NCI-H446 treated with DMSO at 0.1 percent for 48 hours (cell line): Measurements from ENCODE around the gene HMGCL.

Source experiments
- DNase-seq: peaks from one replicate; lab custom pipeline; 2025; lab: John Stamatoyannopoulos, UW

Gene HMGCL

DNA sequence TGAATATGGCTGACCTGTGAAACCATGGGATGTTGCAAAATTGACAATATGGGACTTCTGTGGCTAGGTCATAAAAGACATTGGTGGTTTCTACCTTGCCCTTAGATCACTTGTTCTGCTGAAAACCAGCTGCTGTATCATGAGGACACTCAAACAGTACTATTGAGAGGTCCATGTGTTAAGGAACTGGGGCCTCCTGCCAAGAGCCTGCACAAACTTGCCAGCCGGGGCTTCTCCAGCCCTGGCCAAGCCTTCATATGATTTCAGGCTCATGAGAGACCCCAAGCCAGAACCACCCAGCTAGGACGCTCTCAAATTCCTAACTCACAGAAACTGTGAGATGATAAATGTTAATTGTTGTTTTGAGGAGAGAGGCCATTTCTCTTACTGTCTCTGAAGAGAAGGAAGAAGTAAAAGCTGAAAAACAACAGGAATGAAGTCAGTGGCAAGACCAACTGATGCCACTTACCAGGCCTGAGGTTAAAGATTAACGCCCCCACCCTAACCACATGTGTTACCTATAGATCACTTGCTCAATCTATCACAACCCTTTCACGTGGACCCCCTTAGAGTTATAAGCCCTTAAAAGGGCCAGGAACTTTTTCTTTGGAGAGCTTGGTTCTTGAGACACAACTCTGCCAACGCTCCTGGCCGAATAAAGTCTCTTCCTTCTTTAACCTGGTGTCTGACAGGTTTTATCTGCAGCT is 50.9 kb downstream of the HMGCL start:
- DNase-seq = no peak

DNA sequence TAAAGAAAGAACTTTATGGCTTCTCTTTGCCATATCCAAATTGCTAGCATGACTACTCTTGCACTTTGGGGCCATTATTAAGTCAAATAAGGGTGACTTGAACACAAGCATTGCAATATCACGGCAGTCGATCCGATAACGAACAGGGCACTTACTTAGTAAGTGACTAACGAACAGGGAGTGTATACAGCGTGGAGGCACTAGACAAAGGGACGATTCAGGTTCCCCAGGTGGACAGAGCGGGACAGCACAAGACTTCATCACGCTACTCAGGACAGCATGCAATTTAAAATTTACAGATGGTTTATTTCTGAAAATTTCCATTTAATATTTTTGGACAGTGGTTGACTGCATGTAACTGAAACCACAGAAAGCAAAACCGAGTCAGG is 52.4 kb downstream of the HMGCL start:
- no peak for DNase-seq

DNA sequence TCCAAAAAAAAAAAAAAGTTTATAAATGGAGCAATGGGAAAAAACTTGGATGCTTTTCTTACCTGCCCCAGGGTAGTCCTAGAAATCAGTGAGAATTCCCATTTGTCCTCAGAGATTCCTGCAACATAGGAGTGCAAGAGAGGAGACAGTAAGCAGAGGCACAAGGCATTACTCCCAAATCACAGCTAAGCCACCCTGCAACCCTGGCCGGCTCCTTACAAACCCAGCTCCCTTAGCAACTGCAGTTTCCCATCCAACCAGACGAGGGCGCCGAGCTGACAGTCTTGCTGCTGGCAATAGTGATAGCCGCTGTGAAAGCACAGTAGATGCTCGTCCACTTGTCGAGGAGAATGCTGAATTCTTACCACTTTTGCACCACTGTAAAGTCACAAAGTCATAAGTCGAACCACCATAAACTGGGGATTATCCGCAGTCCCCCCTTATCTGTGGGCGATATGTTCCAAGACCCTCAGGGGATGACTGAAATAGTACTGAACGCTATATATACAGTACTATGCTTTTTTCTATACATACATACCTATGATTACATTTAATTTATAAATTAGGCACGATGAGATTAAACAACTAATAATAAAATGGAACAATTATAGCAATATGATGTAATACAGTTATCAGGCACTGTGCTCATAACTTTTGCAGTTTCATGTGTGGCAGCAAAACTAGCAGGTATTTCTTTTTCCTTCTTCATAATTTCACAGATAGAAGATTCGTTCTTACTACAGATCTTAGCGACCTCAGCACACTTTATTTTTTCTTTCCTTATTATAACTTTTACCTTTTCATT is 53.0 kb downstream of the HMGCL start:
- peak; percentile 54 for DNase-seq

DNA sequence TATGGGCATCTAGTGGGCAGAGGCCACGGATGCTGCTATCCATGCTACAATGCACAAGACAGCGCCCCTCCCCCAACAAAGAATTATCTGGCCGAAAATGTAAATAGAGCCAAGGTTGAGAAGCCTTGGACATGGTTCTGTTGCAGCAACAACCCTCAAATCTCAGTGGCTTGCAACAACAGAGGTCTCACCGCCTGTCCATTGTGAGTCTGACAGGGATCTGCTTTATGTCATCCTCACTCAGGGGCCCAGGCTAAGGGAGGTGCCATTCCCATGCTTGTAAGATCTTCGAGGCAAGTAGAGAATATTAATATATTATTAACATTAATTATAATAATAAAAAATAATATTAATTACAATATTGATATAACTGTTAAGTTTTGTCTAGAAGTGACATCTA is 56.5 kb downstream of the HMGCL start:
- no peak for DNase-seq

DNA sequence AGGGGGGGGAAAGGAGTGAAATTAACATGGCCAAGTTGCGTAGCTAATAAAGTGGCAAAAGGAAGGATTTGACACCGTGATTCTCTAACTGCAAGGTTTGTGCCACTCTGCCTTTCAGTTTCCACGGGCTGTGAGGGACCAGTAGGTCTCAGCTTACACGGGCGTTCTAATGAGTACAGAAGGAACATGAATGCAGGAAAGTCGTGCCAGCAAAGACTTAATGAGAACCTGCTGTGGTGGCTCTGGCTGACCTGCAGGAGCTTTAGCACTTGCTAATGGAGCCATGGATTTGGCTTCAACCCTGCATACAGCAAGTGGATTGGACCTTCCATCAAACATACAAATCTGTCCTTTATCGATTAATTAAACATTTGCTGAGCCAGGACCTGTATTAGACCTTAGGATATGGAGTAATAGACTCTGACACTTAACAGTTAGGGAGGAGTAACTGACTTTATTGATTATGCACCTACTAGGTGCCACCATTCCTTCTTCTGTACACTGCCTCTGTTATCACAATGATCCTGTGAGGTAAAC is 62.1 kb downstream of the HMGCL start:
- no peak for DNase-seq

DNA sequence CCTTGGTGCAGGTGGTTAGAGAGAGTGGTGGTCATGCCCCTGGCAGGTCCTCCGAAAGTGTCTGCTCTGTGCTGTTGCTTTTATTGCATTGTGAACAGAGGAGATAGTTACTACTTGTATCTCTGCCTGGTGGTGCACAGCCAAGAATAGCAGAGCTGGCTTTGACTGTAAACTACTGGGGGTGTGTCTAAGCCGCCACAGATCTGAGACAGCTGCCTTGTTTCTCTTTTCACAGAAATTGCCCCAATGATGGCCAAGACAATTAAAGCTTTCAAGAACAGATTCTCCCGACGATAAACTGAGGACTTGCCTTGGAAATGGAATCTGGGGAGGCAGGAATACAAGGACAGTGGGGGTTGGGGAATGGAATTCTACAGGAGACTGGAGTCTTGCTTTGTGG is 66.0 kb downstream of the HMGCL start:
- no peak for DNase-seq

DNA sequence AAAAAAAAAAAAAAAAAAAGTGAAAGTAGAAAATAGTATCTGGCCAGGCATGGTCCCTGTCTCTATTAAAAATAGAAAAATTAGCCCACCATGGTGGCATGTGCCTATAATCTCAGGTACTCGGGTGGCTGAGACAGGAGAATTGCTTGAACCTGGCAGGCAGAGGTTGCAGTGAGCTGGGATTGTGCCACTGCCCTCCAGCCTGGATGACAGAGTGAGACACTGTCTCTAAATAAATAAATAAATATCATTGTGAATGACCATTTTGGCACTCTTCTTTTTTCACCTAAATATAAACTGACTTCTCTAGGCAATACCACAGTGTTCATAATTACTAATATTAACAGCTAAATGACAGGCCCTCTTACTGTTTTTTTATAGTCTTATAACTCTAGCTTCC is 67.4 kb downstream of the HMGCL start:
- no peak for DNase-seq

DNA sequence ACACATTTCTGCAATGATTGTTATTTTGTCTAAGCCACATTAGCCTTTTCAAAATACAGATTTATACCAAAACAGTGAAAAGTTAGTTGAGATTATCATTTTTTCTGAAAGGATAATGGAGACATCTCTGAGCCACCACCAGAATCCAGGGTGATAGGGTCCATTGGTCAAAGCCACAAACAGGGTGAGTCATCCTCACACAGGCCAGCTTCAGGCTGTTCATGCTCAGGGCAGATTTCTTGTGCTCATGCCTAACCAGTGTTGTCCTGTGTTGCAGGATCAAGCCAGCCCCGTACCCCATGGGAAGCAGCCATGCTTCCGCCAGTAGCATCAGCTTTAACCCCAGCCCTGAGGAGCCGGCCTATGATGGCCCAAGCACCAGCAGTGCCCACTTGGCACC is 68.6 kb downstream of the HMGCL start:
- no peak for DNase-seq

DNA sequence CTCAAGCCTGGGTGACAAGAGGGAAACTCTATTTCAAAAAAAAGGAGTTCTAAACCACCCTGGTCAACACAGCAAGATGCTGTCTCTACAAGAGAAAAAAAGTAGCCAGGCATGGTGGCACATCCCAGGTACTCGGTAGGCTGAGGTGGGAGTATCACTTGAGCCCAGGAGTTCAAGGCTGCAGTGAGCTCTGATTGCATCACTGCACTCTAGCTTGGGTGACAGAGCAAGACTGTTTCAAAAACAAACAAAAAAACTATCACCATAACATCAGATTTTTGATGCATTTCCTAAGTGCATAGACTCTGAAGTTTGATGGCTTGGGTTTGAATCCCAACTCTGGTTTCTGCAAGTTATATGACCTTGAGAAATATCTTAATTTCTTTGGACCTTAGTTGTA is 72.3 kb downstream of the HMGCL start:
- DNase-seq = no peak
